Measurements from ENCODE around the gene ADAMTS8.

The ADAMTS8 gene

GRCh38 chr11:130459521-130459920 is 31.1 kb upstream of the ADAMTS8 start:
- H3K4me3 ChIP-seq (ENCODE audit: low read depth, low read length), result no peak overlapping the region
- no peak for TF ChIP-seq CTCF (IDR thresholded peaks at IDR 0.05; ENCODE audit: insufficient read depth, low read depth, low read length, missing control alignments)
- no peak for DNase-seq (ENCODE audit: low read depth)

GRCh38 chr11:130458410-130458729 is 30.0 kb upstream of the ADAMTS8 start:
- H3K4me3 ChIP-seq (ENCODE audit: low read depth, low read length), result no peak overlapping the region
- DNase-seq (ENCODE audit: low read depth), result no peak
- no peak for TF ChIP-seq CTCF (IDR thresholded peaks at IDR 0.05; ENCODE audit: insufficient read depth, low read depth, low read length, missing control alignments)

- no peak for TF ChIP-seq CTCF (IDR thresholded peaks at IDR 0.05; ENCODE audit: insufficient read depth, low read depth, low read length, missing control alignments)
- H3K4me3 ChIP-seq (ENCODE audit: low read depth, low read length), result no peak overlapping the region
- no peak for DNase-seq (ENCODE audit: low read depth)
Measured at GRCh38 chr11:130457623-130458409, 29.4 kb upstream of the ADAMTS8 start.

DNA sequence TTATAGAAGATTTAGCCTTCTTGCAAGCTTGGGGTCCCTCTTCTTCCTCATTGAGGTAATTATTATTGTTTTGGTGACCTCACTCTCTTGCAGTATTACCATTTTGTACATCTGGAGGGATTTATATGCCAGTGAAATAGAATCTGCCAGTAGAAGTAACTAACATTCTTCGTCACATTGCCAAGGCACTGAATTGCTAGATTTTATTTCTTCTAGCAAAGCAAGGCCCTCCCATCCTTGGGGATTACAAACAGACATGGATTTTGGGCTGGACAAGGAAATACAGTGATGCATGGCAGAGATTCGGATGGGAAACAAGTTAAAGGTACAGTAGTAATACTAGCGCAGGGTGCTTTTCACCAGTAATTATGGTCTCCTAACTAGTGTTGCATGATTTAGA is 27.9 kb upstream of the ADAMTS8 start:
- no peak for DNase-seq (ENCODE audit: low read depth)
- no peak for TF ChIP-seq CTCF (IDR thresholded peaks at IDR 0.05; ENCODE audit: insufficient read depth, low read depth, low read length, missing control alignments)

DNA sequence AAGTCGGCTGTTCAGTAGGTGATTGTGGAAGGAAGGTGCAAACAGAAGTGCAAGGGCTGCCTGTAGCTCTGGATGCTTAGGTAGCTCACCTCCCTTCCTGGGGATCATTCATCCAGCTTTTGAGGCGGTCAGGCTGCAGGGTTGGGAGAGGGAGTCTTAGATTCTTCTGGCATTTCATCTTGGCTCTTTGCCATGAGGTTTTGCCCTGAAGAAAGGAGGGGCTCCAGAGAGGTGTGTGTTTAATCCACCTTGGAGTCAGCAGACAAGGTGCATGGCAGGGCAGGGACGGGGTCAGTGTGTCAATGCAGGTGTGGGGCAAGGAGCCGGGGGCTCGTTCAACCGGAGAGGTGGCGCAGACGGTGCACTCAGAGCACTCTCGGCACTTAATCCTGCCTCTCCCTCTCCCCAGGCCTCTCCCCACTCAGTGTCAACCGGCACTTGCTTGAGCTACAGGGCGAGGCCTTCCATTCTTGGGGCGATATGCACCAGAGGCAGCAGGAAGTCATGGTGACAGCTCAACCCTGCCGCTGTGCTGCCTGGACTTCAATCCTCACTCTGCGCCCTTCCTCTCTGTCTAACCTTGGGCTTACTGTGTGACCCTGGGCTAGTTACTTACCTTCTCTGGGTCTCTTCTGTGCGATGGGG is 27.2 kb upstream of the ADAMTS8 start:
- TF ChIP-seq CTCF (IDR thresholded peaks at IDR 0.05; ENCODE audit: insufficient read depth, low read depth, low read length, missing control alignments), result no peak
- no peak for DNase-seq (ENCODE audit: low read depth)

More for the DNA sequence above, 27.9 kb upstream of the ADAMTS8 start:
- no peak overlapping the region for H3K4me3 ChIP-seq (ENCODE audit: low read depth, low read length)

DNA sequence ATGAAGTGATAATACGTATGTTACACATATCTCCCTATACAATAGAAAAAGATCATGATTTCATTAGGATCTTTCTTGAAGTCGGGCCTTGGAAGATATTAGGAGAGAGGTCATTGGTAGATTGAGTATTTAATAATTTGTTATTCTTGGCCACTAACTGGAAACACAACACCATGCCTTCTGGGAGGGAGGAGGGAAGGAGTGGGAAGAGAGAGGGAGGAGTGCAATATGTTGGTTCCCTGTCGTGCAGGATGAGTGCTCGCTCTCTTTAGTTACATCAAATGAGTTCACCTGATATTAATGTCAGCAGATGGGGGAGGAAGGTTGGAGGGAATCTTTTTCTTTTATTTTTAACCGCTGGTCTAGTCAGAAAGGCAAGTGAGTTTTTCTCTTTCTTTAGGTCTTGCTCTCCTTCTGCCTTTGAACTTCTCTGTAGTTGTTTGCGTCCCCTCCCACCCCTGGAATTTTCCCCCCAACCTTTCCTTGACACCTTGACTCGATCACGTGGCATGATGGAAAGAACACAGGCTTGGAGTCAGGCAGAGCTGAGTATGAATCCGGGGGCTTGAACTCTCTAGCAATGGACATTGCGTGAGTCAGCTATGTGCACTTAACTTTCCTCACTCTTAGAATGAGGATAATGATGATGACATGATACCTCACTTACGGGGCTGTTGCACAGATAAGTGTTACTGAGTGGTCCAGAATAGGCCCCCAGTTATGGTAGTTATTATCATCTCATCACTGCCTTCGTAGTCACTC is 26.3 kb upstream of the ADAMTS8 start:
- no peak for TF ChIP-seq CTCF (IDR thresholded peaks at IDR 0.05; ENCODE audit: insufficient read depth, low read depth, low read length, missing control alignments)
- DNase-seq (ENCODE audit: low read depth), result no peak
- no peak overlapping the region for H3K4me3 ChIP-seq (ENCODE audit: low read depth, low read length)

More for the DNA sequence above, 27.2 kb upstream of the ADAMTS8 start:
- no peak overlapping the region for H3K4me3 ChIP-seq (ENCODE audit: low read depth, low read length)

Data from GM12865 (cell line).